ENCODE results near the gene CHCHD3.

CHCHD3 gene

GRCh38 chr7:133081599-133082389, at the start of gene CHCHD3:
CHCHD3 (minus strand) TSS chr7:133082090; CDS start chr7:133081937, 153 bp downstream.
- peak; percentile 83 to 95 (median 92) for DNase-seq (ENCODE audit: low read depth in 4 of 4, low spot score in 1 of 4)

GRCh38 chr7:133130166-133130565, 48.3 kb upstream of the CHCHD3 start:
- DNase-seq (ENCODE audit: low read depth in 4 of 4, low spot score in 1 of 4), result no peak

- DNase-seq (ENCODE audit: low read depth in 4 of 4, low spot score in 1 of 4), result no peak
These were observed 44.5 kb upstream of the CHCHD3 start for GRCh38 chr7:133126422-133126821.

- DNase-seq (ENCODE audit: low read depth in 4 of 4, low spot score in 1 of 4), result no peak
These were observed 43.1 kb upstream of the CHCHD3 start for GRCh38 chr7:133124974-133125373.

- DNase-seq (ENCODE audit: low read depth in 4 of 4, low spot score in 1 of 4), result no peak
These were observed 39.4 kb upstream of the CHCHD3 start for GRCh38 chr7:133121175-133121844.

GRCh38 chr7:133119067-133119466, 37.2 kb upstream of the CHCHD3 start:
- DNase-seq (ENCODE audit: low read depth in 4 of 4, low spot score in 1 of 4), result no peak

- DNase-seq (ENCODE audit: low read depth in 4 of 4, low spot score in 1 of 4), result no peak
These were observed 36.4 kb upstream of the CHCHD3 start for GRCh38 chr7:133118261-133118660.

- no peak for DNase-seq (ENCODE audit: low read depth in 4 of 4, low spot score in 1 of 4)
These were observed 35.6 kb upstream of the CHCHD3 start for GRCh38 chr7:133117452-133117851.

- no peak for DNase-seq (ENCODE audit: low read depth in 4 of 4, low spot score in 1 of 4)
These were observed 33.7 kb upstream of the CHCHD3 start for GRCh38 chr7:133115596-133115995.

GRCh38 chr7:133114519-133114918, 32.6 kb upstream of the CHCHD3 start:
- DNase-seq (ENCODE audit: low read depth in 4 of 4, low spot score in 1 of 4), result no peak

- DNase-seq (ENCODE audit: low read depth in 4 of 4, low spot score in 1 of 4), result no peak
These were observed 31.1 kb upstream of the CHCHD3 start for GRCh38 chr7:133112976-133113375.

GRCh38 chr7:133112335-133112734, 30.4 kb upstream of the CHCHD3 start:
- DNase-seq (ENCODE audit: low read depth in 4 of 4, low spot score in 1 of 4), result no peak

- DNase-seq (ENCODE audit: low read depth in 4 of 4, low spot score in 1 of 4), result no peak
These were observed 28.4 kb upstream of the CHCHD3 start for GRCh38 chr7:133110312-133110711.

- no peak for DNase-seq (ENCODE audit: low read depth in 4 of 4, low spot score in 1 of 4)
These were observed 27.9 kb upstream of the CHCHD3 start for GRCh38 chr7:133109816-133110215.

- no peak for DNase-seq (ENCODE audit: low read depth in 4 of 4, low spot score in 1 of 4)
These were observed 26.1 kb upstream of the CHCHD3 start for GRCh38 chr7:133108023-133108422.

GRCh38 chr7:133102276-133103060, 20.6 kb upstream of the CHCHD3 start:
- DNase-seq (ENCODE audit: low read depth in 4 of 4, low spot score in 1 of 4), result no peak

- DNase-seq (ENCODE audit: low read depth in 4 of 4, low spot score in 1 of 4), result no peak
These were observed 17.9 kb upstream of the CHCHD3 start for GRCh38 chr7:133099633-133100286.

- no peak for DNase-seq (ENCODE audit: low read depth in 4 of 4, low spot score in 1 of 4)
These were observed 13.3 kb upstream of the CHCHD3 start for GRCh38 chr7:133095119-133095671.

GRCh38 chr7:133091943-133092464, 10.1 kb upstream of the CHCHD3 start:
- no peak for DNase-seq (ENCODE audit: low read depth in 4 of 4, low spot score in 1 of 4)

GRCh38 chr7:133082390-133082766, 488 bp upstream of the CHCHD3 start:
- no peak for DNase-seq (ENCODE audit: low read depth in 4 of 4, low spot score in 1 of 4)

- peak in 1 of 4 experiments; percentile 1 for DNase-seq (ENCODE audit: low read depth in 4 of 4, low spot score in 1 of 4)
These were observed 731 bp downstream of the CHCHD3 start for GRCh38 chr7:133081119-133081598.

Data from stimulated activated CD4-positive, alpha-beta T cell treated with anti-CD3 and anti-CD28 coated beads, Interleukin-1b, Interleukin-23, amount 100 ng/mL, for 24 hours (primary cell).